Muscle of leg (tissue), 11 donors: ENCODE data around the gene MMP25. TPM values are rescaled to one million over a fixed set of nuclear protein-coding genes. Genes with fewer than 3 reads are reported as not detected.
A peak's percentile ranks its signal among the peaks of the same experiment; 100 is the strongest.

ENCODE experiments used
- DNase-seq: peaks from one replicate; pipeline ENCODE4 v3.0.0; 2013
- H3K27ac ChIP-seq: one replicate; pipeline ENCODE4 v1.5.1; 2013; ENCODE audit warnings: mild to moderate bottlenecking, low read length, control low read depth
- H3K27me3 ChIP-seq: one replicate; pipeline ENCODE4 v1.6.1; 2013; ENCODE audit warnings: low read length; ENCODE audit not compliant: control insufficient read depth, insufficient read depth
- H3K36me3 ChIP-seq: one replicate; pipeline ENCODE4 v1.6.1; 2013; ENCODE audit warnings: low read length; ENCODE audit not compliant: control insufficient read depth, insufficient read depth
- H3K4me1 ChIP-seq: one replicate; pipeline ENCODE4 v1.6.1; 2013; ENCODE audit warnings: low read length; ENCODE audit not compliant: control insufficient read depth, insufficient read depth
- H3K4me3 ChIP-seq: one replicate; pipeline ENCODE4 v1.5.1; 2013; ENCODE audit warnings: low read length, control low read depth
- H3K9me3 ChIP-seq: replicated peaks from 2 replicates; pipeline ENCODE4 v1.6.1; 2013; ENCODE audit warnings: low read depth, low read length; ENCODE audit not compliant: control insufficient read depth
- WGBS: methylation state at CpG from one replicate; pipeline ENCODE4 v1.1.5; 2013; ENCODE audit warnings: missing lambda C conversion rate; ENCODE audit not compliant: insufficient coverage; 5-methylcytosine and 5-hydroxymethylcytosine counted together
- polyA plus RNA-seq, 8 donors: library from polyadenylated mRNA; unstranded; fragments of 120-200 nt; gene quantifications; one replicate each; pipeline versions ENCODE4 v1.2.1 to v1.2.3, GENCODE V29; 2013; ENCODE audit warnings: inconsistent platforms in 1 of 8, low replicate concordance in 1 of 8; ENCODE audit not compliant: insufficient read length in 8 of 8, insufficient read depth in 1 of 8
- total RNA-seq: library from RNA; stranded (reverse); fragments of 120-200 nt; gene quantifications from one replicate; pipeline ENCODE4 v1.2.4, GENCODE V29; 2013

The MMP25 gene
- total and polyA plus RNA-seq, 9 donors = 0.58 to 3.0 (median 1.7) TPM

DNA sequence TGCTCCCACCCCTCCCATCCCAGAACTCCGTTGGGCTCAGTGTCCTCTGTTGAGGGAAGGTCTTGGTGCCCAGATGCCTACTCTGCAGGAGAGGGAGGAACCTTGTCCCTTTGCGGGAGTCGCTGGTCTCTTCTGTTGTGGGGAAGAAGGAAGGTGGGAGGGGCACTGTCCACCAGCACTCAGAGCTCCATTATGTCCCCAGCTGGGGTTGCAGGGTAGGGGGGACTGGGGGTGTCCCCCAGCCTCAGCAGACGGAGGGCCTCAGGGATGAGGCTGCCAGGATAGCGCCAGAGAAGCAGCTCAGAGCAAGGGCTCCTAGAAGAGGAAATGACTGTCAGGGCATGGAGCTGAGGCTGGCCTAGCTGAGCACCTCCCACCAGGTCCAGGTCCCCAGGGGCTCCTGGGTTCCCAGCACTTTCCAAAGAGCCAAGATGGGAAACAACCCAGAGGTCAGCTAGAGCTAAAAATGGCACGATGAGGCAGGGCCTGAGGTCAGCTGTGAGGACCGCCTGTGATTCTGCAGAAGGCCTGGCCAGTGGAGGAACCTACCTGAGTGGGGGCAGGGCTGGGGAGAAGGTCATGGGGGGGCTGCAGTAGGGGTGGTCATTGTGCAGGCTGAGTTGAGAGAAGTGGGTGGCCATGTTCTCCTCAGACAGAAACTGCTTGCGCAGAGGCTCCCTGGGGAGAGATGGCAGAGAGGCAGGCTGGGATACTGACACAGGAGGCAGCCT lies 23.5 kb upstream of the MMP25 start:
- peak; percentile 68 for DNase-seq
- peak overlapping the region; percentile 65 for H3K4me3 ChIP-seq
- peaks cover 57% of the 10 kb centered on the region for H3K4me1 ChIP-seq
- H3K27me3 ChIP-seq = peaks cover 19% of the 10 kb centered on the region
- 24% methylated on average over 6 of the region's 8 CpGs for WGBS
- H3K36me3 ChIP-seq = peaks cover 26% of the 10 kb centered on the region
- no peaks in the 10 kb centered on the region for H3K9me3 ChIP-seq
- peak overlapping the region; percentile 98 for H3K27ac ChIP-seq

- 18% methylated on average over 3 of the region's 6 CpGs for WGBS
- Histone ChIP-seq H3K4me1 (peaks cover 56% of the 10 kb centered on the region), H3K27me3 (peaks cover 15% of the 10 kb centered on the region), H3K27ac (peak overlapping the region; percentile 98), H3K36me3 (peaks cover 26% of the 10 kb centered on the region), H3K9me3 (no peaks in the 10 kb centered on the region), H3K4me3 (peak overlapping the region; percentile 65)
- peak; percentile 74 for DNase-seq
Observed at GRCh38 chr16:3023415-3023668, 23.0 kb upstream of the MMP25 start.

DNA sequence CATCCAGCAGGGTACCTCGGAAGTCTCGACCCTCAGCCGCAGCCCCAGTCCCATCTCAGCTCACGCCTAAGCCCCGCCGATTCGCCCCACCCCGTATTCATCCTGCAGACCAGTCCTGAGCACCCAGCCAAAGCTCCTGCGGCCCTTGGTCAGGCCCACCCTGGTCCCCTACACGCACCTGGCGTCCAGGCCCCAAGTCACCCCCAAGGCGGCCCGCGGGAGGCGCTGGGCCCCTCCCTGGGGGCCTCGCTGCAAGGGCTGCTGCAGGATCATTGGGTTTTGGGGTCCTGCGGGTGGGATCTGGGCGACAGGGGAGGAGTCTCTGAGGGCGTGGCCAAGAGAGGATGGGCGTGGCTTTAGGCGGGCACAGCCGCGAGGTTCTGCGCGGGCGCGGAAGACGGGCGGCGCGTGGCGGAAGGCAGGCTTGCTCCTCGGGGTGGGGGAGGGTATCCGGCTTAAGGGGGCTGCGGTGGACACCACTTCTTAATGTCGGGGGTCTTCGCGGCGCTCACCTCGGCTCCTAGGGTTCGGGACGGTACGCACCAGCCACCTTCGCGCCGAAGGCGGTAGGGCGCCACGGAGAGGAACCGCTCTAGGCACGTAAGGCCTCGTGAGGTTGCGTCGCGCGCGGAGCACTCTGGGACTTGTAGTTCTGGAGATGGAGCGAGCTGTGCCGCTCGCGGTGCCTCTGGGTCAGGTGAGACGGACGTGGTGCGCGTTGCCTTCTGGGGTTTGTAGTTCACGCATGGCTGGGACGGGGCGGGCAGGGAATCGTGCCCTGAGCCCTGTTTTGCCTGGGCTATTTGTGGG lies 22.5 kb upstream of the MMP25 start, which contains the start of the genes HCFC1R1 and THOC6:
Gene HCFC1R1 (minus strand): TSS at position 274 of the 810 bp plus-strand sequence. CDS start 1 bp downstream, at position 273.
Gene THOC6 (plus strand): TSS at position 367 of the 810 bp plus-strand sequence. CDS start 292 bp downstream, at position 659.
- Histone ChIP-seq H3K9me3 (no peaks in the 10 kb centered on the region), H3K27ac (peak within 1 kb of the TSS; percentile 98), H3K4me1 (peaks cover 59% of the 10 kb centered on the region), H3K36me3 (peaks cover 26% of the 10 kb centered on the region), H3K27me3 (peaks cover 15% of the 10 kb centered on the region), H3K4me3 (peak within 1 kb of the TSS; percentile 65)
- WGBS = under 1% methylated on average over 67 of the region's 69 CpGs
- DNase-seq = peak; percentile 99

DNA sequence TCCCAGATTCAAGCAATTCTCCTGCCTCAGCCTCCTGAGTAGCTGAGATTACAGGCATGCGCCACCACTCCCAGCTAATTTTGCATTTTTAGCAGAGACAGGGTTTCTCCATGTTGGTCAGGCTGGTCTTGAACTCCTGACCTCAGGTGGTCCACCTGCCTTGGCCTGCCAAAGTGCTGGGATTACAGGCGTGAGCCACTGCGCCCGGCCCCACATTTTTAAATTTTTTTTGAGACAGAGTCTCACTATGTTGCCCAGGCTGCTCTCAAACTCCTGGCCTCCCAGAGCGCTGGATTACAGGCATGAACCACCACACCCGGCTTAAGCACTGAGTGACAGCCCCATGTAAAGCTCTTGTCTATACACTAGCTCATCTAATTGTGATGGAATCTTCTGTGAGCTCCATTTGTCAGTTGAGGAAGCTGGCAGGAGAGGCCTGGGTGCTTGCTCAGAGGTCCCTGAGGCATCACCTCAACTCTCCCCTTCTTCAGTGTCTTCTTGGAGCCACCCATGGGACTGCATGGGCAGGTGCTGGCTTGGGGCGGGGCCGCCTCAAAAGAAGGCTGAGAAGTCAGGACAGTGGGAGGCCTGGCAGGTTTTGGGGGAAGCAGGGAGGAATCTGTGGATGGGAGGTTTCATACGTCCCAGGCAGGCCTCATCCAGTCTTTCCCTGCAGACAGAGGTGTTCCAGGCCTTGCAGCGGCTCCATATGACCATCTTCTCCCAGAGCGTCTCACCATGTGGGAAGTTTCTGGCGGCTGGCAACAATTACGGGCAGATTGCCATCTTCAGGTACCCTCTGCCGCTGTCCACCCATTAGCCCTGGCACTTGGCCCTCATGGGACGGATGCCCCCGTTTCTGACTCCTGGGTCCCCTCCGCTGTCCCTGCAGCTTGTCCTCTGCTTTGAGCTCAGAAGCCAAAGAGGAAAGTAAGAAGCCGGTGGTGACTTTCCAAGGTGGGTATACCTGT lies 21.0 kb upstream of the MMP25 start:
- WGBS = 94% methylated on average over 13 of the region's 18 CpGs
- peaks cover 63% of the 10 kb centered on the region for H3K4me1 ChIP-seq
- no peak overlapping the region for H3K4me3 ChIP-seq
- no peaks in the 10 kb centered on the region for H3K9me3 ChIP-seq
- no peak for DNase-seq
- peaks cover 26% of the 10 kb centered on the region for H3K36me3 ChIP-seq
- H3K27me3 ChIP-seq = peaks cover 20% of the 10 kb centered on the region
- H3K27ac ChIP-seq = no peak overlapping the region

GRCh38 chr16:3026003-3026378 lies 20.4 kb upstream of the MMP25 start:
- Histone ChIP-seq H3K36me3 (peaks cover 26% of the 10 kb centered on the region), H3K4me1 (peaks cover 57% of the 10 kb centered on the region), H3K9me3 (no peaks in the 10 kb centered on the region), H3K27ac (no peak overlapping the region), H3K27me3 (peaks cover 27% of the 10 kb centered on the region), H3K4me3 (no peak overlapping the region)
- 94% methylated on average over 5 of the region's 8 CpGs for WGBS
- DNase-seq = no peak

- Histone ChIP-seq H3K4me3 (no peak overlapping the region), H3K4me1 (peaks cover 53% of the 10 kb centered on the region), H3K27ac (no peak overlapping the region), H3K9me3 (no peaks in the 10 kb centered on the region), H3K36me3 (peaks cover 26% of the 10 kb centered on the region), H3K27me3 (peaks cover 34% of the 10 kb centered on the region)
- no peak for DNase-seq
- 89% methylated on average over 15 of the region's 24 CpGs for WGBS
Observed at GRCh38 chr16:3026609-3027488, 19.5 kb upstream of the MMP25 start.

- H3K4me1 ChIP-seq = peaks cover 47% of the 10 kb centered on the region
- H3K36me3 ChIP-seq = peaks cover 24% of the 10 kb centered on the region
- no peaks in the 10 kb centered on the region for H3K9me3 ChIP-seq
- no peak overlapping the region for H3K27ac ChIP-seq
- 80% methylated on average over 3 of the region's 8 CpGs for WGBS
- H3K4me3 ChIP-seq = no peak overlapping the region
- no peak for DNase-seq
- peaks cover 40% of the 10 kb centered on the region for H3K27me3 ChIP-seq
Observed at GRCh38 chr16:3027489-3027795, 18.9 kb upstream of the MMP25 start.

DNA sequence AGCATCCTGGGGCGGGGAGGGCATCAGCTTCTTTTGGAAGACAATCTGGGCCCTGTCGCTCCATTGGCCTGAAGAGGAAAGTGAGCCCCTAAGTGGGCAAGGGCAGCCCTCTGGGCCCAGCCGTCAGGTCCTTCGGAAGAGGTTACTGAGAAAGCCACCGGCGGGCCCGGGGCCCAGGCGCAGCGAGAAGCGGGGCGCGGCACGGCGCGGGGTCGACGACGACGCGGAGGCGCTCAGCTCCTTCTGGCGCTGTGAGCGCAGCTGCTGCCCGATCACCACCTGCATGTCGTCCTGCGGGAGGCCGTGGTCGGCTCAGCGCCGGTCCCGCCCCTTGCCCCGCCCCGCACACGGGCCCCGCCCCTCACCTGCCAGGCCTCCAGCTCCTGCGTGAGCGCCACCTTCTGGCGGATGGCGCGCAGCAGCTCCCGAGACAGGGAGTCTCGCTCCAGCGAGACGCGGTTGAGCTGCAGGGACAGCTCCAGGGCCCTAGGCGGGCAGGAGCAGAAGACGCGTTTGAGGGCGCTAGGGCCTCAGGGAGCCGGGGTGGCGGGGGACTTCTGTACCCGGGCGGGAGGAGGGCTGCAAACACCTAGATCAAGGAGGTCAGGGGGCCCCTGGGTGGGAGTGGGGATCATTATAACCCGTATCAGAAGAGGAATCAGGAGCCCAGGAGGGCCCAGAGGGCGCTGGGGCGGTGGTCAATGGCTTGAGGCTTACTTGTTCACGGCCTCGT lies 18.2 kb upstream of the MMP25 start:
- peak; percentile 75 for DNase-seq
- H3K4me1 ChIP-seq = peaks cover 40% of the 10 kb centered on the region
- peaks cover 47% of the 10 kb centered on the region for H3K27me3 ChIP-seq
- no peaks in the 10 kb centered on the region for H3K9me3 ChIP-seq
- H3K4me3 ChIP-seq = no peak overlapping the region
- 8% methylated on average over 58 of the region's 58 CpGs for WGBS
- peaks cover 24% of the 10 kb centered on the region for H3K36me3 ChIP-seq
- peak overlapping the region; percentile 13 for H3K27ac ChIP-seq
